K562 (cell line): Measurements from ENCODE around the gene DYNLT2B. TPM values are rescaled to one million over a fixed set of nuclear protein-coding genes. Genes with fewer than 3 reads are reported as not detected.

Source experiments
- CHD1 ChIP-seq: fragments of 200-600 bp; sonication (generic); IDR thresholded peaks from one replicate; pipeline ENCODE4 v1.6.1; 2012; ENCODE audit warnings: mild to moderate bottlenecking, moderate library complexity, low read length, inconsistent platforms
- CREM ChIP-seq: IDR thresholded peaks from 2 replicates; pipeline ENCODE4 v1.6.1; 2014; ENCODE audit warnings: antibody characterized with exemption, low read depth
- ELF1 ChIP-seq: fragments of 200-800 bp; sonication (Bioruptor generic); IDR thresholded peaks from 2 replicates; pipeline ENCODE4 v1.6.1; 2016; ENCODE audit warnings: missing genetic modification characterization, missing compliant biosample characterization
- ETV6 ChIP-seq, 3 experiments: fragments of 150-350 bp in 1 of 3; sonication (generic) in 1 of 3; formaldehyde crosslinking in 1 of 3; IDR thresholded peaks; 2 replicates each; pipeline versions ENCODE4 v1.6.1 to v1.8.0; 2014 to 2022; ENCODE audit warnings: borderline replicate concordance in 2 of 3, low read depth in 2 of 3, antibody characterized with exemption in 1 of 3, low read length in 1 of 3, mild to moderate bottlenecking in 1 of 3, missing genetic modification reagents in 1 of 3
- MAFG ChIP-seq: fragments of 450-650 bp; conservative IDR thresholded peaks from 2 replicates; pipeline ENCODE4 v1.6.1; 2016; ENCODE audit warnings: missing genetic modification characterization, missing compliant biosample characterization
- NCOA1 ChIP-seq: fragments of 450-650 bp; IDR thresholded peaks from 2 replicates; pipeline ENCODE4 v1.6.1; 2016; ENCODE audit warnings: low read depth
- RBFOX2 ChIP-seq: fragments of 200-400 bp; formaldehyde crosslinking; IDR thresholded peaks from 2 replicates; pipeline ENCODE4 v1.6.1; 2017; ENCODE audit warnings: low read depth, mild to moderate bottlenecking, low read length, moderate library complexity
- SPI1 ChIP-seq: IDR thresholded peaks from 2 replicates; pipeline ENCODE4 v1.6.1; 2011; ENCODE audit warnings: low read depth, low read length, control low read depth, borderline replicate concordance
- TRIM28 ChIP-seq: fragments of 450-650 bp; IDR thresholded peaks from 2 replicates; pipeline ENCODE4 v1.6.1; 2017
- ZNF57 ChIP-seq: fragments of 450-650 bp; formaldehyde crosslinking; IDR thresholded peaks from 2 replicates; pipeline ENCODE4 v1.4.0; 2020; ENCODE audit warnings: mild to moderate bottlenecking, moderate library complexity
- polyA plus RNA-seq, 8 experiments: library from polyadenylated mRNA; depleted of rRNA in 4 of 8; stranded (reverse) in 5 of 8; unstranded in 3 of 8; fragments of >200 nt; fragmentation: Nextera tagmentation in 2 of 8; fragmentation: Illumina TruSeq in 1 of 8; extraction: Ambion mirVana in 2 of 8; extraction: Trizol in 1 of 8; gene quantifications; 2 replicates each; pipeline versions ENCODE4 v1.2.1 to v1.2.3, GENCODE V29; 2011 to 2014; ENCODE audit warnings: inconsistent platforms in 1 of 8, missing spikeins in 1 of 8
- total RNA-seq, 7 experiments: library from RNA; depleted of rRNA in 6 of 7; stranded (reverse); fragments of >200 nt in 6 of 7; fragmentation: Illumina TruSeq in 2 of 7; extraction: Trizol in 2 of 7; gene quantifications; 2 replicates each; pipeline versions ENCODE4 v1.2.1 to v1.2.3, GENCODE V29; 2011 to 2021; ENCODE audit warnings: low replicate concordance in 1 of 7
- TF ChIP-seq, protein P1 (sequence below), 2 experiments: fragments of 450-650 bp; IDR thresholded peaks; 2 replicates each; pipeline ENCODE4 v1.6.1; 2016; ENCODE audit warnings: mild to moderate bottlenecking in 2 of 2, borderline replicate concordance in 1 of 2, low read depth in 1 of 2, moderate library complexity in 1 of 2
- TF ChIP-seq, protein P2 (sequence below), 2 experiments: fragments of 450-650 bp in 1 of 2; IDR thresholded peaks; 2 replicates each; pipeline ENCODE4 v1.6.1; 2011 to 2017; ENCODE audit warnings: low read depth in 2 of 2, antibody characterized with exemption in 1 of 2, borderline replicate concordance in 1 of 2, low read length in 1 of 2, mild to moderate bottlenecking in 1 of 2, mixed read lengths in 1 of 2; ENCODE audit not compliant: control insufficient read depth in 1 of 2
- TF ChIP-seq, protein P3 (sequence below): fragments of 450-650 bp; IDR thresholded peaks from 2 replicates; pipeline ENCODE4 v1.7.0; 2016; ENCODE audit warnings: borderline replicate concordance

DYNLT2B gene
- total and polyA plus RNA-seq, 9 of the 15 experiments (the other 6 are each of a cell fraction or from before 2014, with no cell fraction given), result 6.5 to 19.9 (median 8.7) TPM

- TF ChIP-seq, protein P1, sequence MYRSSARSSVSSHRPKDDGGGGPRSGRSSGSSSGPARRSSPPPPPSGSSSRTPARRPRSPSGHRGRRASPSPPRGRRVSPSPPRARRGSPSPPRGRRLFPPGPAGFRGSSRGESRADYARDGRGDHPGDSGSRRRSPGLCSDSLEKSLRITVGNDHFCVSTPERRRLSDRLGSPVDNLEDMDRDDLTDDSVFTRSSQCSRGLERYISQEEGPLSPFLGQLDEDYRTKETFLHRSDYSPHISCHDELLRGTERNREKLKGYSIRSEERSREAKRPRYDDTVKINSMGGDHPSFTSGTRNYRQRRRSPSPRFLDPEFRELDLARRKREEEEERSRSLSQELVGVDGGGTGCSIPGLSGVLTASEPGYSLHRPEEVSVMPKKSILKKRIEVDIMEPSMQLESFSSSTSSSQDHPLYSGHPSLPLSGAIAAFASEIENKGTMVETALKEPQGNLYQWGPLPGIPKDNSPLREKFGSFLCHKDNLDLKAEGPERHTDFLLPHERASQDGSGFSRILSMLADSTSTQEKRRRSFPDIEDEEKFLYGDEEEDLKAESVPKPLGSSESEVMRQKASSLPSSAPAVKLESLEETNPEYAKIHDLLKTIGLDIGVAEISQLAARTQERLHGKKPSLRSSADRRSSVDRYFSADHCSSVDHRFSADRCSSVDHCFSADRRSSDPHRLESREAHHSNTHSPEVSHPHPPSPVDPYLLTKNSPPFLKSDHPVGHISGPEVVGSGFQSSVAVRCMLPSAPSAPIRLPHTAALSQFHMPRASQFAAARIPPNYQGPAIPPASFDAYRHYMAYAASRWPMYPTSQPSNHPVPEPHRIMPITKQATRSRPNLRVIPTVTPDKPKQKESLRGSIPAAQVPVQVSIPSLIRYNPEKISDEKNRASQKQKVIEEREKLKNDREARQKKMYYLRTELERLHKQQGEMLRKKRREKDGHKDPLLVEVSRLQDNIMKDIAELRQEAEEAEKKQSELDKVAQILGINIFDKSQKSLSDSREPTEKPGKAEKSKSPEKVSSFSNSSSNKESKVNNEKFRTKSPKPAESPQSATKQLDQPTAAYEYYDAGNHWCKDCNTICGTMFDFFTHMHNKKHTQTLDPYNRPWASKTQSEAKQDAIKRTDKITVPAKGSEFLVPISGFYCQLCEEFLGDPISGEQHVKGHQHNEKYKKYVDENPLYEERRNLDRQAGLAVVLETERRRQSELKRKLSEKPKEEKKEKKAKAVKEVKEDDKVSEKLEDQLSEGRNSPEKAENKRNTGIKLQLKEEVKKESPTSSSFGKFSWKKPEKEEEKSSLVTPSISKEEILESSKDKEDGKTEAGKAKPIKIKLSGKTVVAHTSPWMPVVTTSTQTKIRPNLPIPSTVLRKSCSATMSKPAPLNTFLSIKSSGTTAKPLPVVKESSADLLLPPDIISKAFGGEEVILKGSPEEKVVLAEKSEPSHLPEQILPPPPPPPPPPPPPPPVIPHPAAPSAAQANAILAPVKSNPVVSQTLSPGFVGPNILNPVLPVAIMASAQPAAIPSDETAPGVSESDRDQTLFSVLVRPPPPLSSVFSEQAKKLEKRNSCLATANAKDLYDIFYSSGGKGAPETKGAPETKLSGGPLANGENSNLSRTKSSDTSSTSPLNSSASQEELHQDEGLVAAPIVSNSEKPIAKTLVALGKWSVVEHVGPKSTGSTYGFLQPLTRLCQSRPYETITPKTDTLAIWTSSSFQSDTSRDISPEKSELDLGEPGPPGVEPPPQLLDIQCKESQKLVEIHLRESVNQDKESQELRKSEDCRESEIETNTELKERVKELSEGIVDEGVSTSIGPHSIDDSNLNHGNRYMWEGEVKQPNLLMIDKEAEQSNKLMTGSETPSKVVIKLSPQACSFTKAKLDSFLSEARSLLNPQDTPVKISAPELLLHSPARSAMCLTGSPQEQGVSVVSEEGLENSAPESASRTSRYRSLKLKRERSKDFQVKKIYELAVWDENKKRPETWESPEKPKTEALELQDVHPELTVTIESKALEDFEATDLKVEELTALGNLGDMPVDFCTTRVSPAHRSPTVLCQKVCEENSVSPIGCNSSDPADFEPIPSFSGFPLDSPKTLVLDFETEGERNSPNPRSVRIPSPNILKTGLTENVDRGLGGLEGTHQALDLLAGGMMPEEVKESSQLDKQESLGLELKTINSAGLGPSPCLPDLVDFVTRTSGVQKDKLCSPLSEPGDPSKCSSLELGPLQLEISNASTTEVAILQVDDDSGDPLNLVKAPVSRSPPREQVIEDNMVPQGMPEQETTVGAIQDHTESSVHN (IDR thresholded peaks at IDR 0.05; ENCODE audit: borderline replicate concordance in 1 of 2, low read depth in 1 of 2), result peak in 1 of 2 experiments; percentile 79; a peak in 2 of 4 replicates
- TF ChIP-seq, protein P2, sequence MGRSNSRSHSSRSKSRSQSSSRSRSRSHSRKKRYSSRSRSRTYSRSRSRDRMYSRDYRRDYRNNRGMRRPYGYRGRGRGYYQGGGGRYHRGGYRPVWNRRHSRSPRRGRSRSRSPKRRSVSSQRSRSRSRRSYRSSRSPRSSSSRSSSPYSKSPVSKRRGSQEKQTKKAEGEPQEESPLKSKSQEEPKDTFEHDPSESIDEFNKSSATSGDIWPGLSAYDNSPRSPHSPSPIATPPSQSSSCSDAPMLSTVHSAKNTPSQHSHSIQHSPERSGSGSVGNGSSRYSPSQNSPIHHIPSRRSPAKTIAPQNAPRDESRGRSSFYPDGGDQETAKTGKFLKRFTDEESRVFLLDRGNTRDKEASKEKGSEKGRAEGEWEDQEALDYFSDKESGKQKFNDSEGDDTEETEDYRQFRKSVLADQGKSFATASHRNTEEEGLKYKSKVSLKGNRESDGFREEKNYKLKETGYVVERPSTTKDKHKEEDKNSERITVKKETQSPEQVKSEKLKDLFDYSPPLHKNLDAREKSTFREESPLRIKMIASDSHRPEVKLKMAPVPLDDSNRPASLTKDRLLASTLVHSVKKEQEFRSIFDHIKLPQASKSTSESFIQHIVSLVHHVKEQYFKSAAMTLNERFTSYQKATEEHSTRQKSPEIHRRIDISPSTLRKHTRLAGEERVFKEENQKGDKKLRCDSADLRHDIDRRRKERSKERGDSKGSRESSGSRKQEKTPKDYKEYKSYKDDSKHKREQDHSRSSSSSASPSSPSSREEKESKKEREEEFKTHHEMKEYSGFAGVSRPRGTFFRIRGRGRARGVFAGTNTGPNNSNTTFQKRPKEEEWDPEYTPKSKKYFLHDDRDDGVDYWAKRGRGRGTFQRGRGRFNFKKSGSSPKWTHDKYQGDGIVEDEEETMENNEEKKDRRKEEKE (IDR thresholded peaks at IDR 0.05; ENCODE audit: borderline replicate concordance in 1 of 2, control insufficient read depth in 1 of 2, low read depth in 2 of 2, low read length in 1 of 2), result no peak
- TF ChIP-seq CHD1, result no peak
- TF ChIP-seq ZNF57 (CRISPR knock-in tag), result no peak
- TF ChIP-seq ETV6 (IDR thresholded peaks at IDR 0.05; ENCODE audit: borderline replicate concordance in 1 of 2, low read depth in 2 of 2, low read length in 1 of 2), result no peak
- no peak for TF ChIP-seq ETV6 (CRISPR knock-in tag; IDR thresholded peaks at IDR 0.05; ENCODE audit: borderline replicate concordance)
- TF ChIP-seq, protein P3, sequence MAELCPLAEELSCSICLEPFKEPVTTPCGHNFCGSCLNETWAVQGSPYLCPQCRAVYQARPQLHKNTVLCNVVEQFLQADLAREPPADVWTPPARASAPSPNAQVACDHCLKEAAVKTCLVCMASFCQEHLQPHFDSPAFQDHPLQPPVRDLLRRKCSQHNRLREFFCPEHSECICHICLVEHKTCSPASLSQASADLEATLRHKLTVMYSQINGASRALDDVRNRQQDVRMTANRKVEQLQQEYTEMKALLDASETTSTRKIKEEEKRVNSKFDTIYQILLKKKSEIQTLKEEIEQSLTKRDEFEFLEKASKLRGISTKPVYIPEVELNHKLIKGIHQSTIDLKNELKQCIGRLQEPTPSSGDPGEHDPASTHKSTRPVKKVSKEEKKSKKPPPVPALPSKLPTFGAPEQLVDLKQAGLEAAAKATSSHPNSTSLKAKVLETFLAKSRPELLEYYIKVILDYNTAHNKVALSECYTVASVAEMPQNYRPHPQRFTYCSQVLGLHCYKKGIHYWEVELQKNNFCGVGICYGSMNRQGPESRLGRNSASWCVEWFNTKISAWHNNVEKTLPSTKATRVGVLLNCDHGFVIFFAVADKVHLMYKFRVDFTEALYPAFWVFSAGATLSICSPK, result no peak
- TF ChIP-seq SPI1, result no peak
- no peak for TF ChIP-seq MAFG (tag)
- TF ChIP-seq ELF1, result no peak
- TF ChIP-seq CREM, result 0 out of 2 replicates have a peak, but pooled peaks have one; percentile 17
- TF ChIP-seq NCOA1, result 0 out of 2 replicates have a peak, but pooled peaks have one; percentile 41
- no peak for TF ChIP-seq RBFOX2
- no peak for TF ChIP-seq TRIM28
Observed at GRCh38 chr3:196274585-196274984, 43.5 kb downstream of the DYNLT2B start (continued).
